SK-N-SH (cell line): Measurements from ENCODE around the gene CCN6. TPM values are rescaled to one million over a fixed set of nuclear protein-coding genes. Genes with fewer than 3 reads are reported as not detected.

Experiments
- CTCF ChIA-PET: fragments of 300-600, 350-600 bp; formaldehyde crosslinking; extraction: SDS; loops from one replicate; lab custom pipeline; 2021; lab: Yijun Ruan, JAX
- POLR2A ChIA-PET: fragments of 350-600 bp; sonication (Branson Sonifier 250); formaldehyde crosslinking; extraction: SDS; loops from one replicate; lab custom pipeline; 2020; ENCODE audit warnings: antibody characterized with exemption, inconsistent platforms; lab: Yijun Ruan, JAX
- DNase-seq: peaks from one replicate; pipeline ENCODE4 v3.0.0; 2012
- H2AFZ ChIP-seq: fragments of 200-600 bp; sonication (generic); 2 replicates; pipeline ENCODE4 v1.8.1; 2016; ENCODE audit warnings: antibody characterized with exemption, mild to moderate bottlenecking, low read depth
- H3F3A ChIP-seq: fragments of 200-600 bp; sonication (generic); replicated peaks from 2 replicates; pipeline ENCODE3; 2016; ENCODE audit warnings: antibody characterized with exemption, mild to moderate bottlenecking; ENCODE audit not compliant: insufficient read depth
- H3K27ac ChIP-seq, 2 experiments: fragments of 200-500 bp in 1 of 2; fragments of 200-600 bp in 1 of 2; sonication (Bioruptor generic) in 1 of 2; sonication (generic), shearing (Covaris generic) in 1 of 2; 2 replicates each; pipeline versions ENCODE4 v1.5.1 to v1.6.1; 2014 to 2016; ENCODE audit warnings: low read depth in 2 of 2, inconsistent platforms in 1 of 2, low read length in 1 of 2, mild to moderate bottlenecking in 1 of 2, mixed read lengths in 1 of 2
- H3K27me3 ChIP-seq: fragments of 200-600 bp; sonication (generic), shearing (Covaris generic); 2 replicates; pipeline ENCODE4 v1.6.1; 2016; ENCODE audit warnings: mixed run types; ENCODE audit not compliant: insufficient read depth
- H3K36me3 ChIP-seq, 2 experiments: fragments of 200-500 bp in 1 of 2; fragments of 200-600 bp in 1 of 2; sonication (Bioruptor generic) in 1 of 2; sonication (generic) in 1 of 2; replicated peaks in 1 of 2; 2 replicates each; pipeline versions ENCODE3 to v1.5.1; 2014 to 2016; ENCODE audit warnings: low read length in 1 of 2, mild to moderate bottlenecking in 1 of 2; ENCODE audit not compliant: insufficient read depth in 2 of 2, control insufficient read depth in 1 of 2
- H3K4me1 ChIP-seq, 2 experiments: fragments of 200-500 bp in 1 of 2; fragments of 200-600 bp in 1 of 2; sonication (Bioruptor generic) in 1 of 2; sonication (generic), shearing (Covaris generic) in 1 of 2; 2 replicates each; pipeline versions ENCODE4 v1.5.1 to v1.6.1; 2014 to 2016; ENCODE audit warnings: low read depth in 1 of 2, low read length in 1 of 2, mixed run types in 1 of 2; ENCODE audit not compliant: insufficient read depth in 2 of 2, control insufficient read depth in 1 of 2
- H3K4me2 ChIP-seq: fragments of 200-600 bp; sonication (generic), shearing (Covaris generic); 2 replicates; pipeline ENCODE4 v1.6.1; 2017; ENCODE audit warnings: mixed run types
- H3K4me3 ChIP-seq, 2 experiments: fragments of 200-500 bp in 1 of 2; fragments of 200-600 bp in 1 of 2; sonication (Bioruptor generic) in 1 of 2; sonication (generic), shearing (Covaris generic) in 1 of 2; 2 replicates each; pipeline versions ENCODE4 v1.5.1 to v1.8.1; 2014 to 2016; ENCODE audit warnings: low read depth in 2 of 2, inconsistent platforms in 1 of 2, low read length in 1 of 2, mild to moderate bottlenecking in 1 of 2, mixed read lengths in 1 of 2, moderate library complexity in 1 of 2
- H3K79me2 ChIP-seq: fragments of 200-600 bp; sonication (generic); 2 replicates; pipeline ENCODE4 v1.8.1; 2017; ENCODE audit warnings: mild to moderate bottlenecking; ENCODE audit not compliant: insufficient read depth
- H3K9ac ChIP-seq: fragments of 200-600 bp; sonication (generic); 2 replicates; pipeline ENCODE4 v1.6.1; 2017; ENCODE audit warnings: mixed run types
- H3K9me2 ChIP-seq: fragments of 200-600 bp; sonication (generic); 2 replicates; pipeline ENCODE4 v1.6.1; 2017; ENCODE audit warnings: mixed run types
- H3K9me3 ChIP-seq: fragments of 200-600 bp; sonication (generic); 2 replicates; pipeline ENCODE4 v1.6.1; 2017; ENCODE audit warnings: mixed run types, mild to moderate bottlenecking, moderate library complexity
- H4K20me1 ChIP-seq: fragments of 200-600 bp; sonication (generic); 2 replicates; pipeline ENCODE4 v1.6.1; 2017; ENCODE audit warnings: mild to moderate bottlenecking, mixed run types; ENCODE audit not compliant: insufficient read depth
- ELF1 ChIP-seq: IDR thresholded peaks from 2 replicates; pipeline ENCODE4 v1.4.0; 2012
- EZH2phosphoT487 ChIP-seq: fragments of 200-600 bp; sonication (generic); IDR thresholded peaks from 2 replicates; pipeline ENCODE4 v1.6.1; 2017; ENCODE audit warnings: low read depth, mixed run types, mild to moderate bottlenecking, antibody characterized with exemption, moderate library complexity, borderline replicate concordance
- FOSL2 ChIP-seq: IDR thresholded peaks from 2 replicates; pipeline ENCODE4 v1.4.0; 2012; ENCODE audit warnings: low read depth, mild to moderate bottlenecking, moderate library complexity, borderline replicate concordance
- GABPA ChIP-seq: IDR thresholded peaks from 2 replicates; pipeline ENCODE4 v1.4.0; 2012; ENCODE audit warnings: low read depth, mild to moderate bottlenecking
- GATA2 ChIP-seq: sonication (generic); formaldehyde crosslinking; IDR thresholded peaks from 2 replicates; pipeline ENCODE4 v1.5.0; 2020; ENCODE audit warnings: mild to moderate bottlenecking, missing genetic modification reagents
- NRF1 ChIP-seq: IDR thresholded peaks from 2 replicates; pipeline ENCODE4 v1.6.1; 2012; ENCODE audit warnings: low read depth, mild to moderate bottlenecking, low read length
- RAD21 ChIP-seq: IDR thresholded peaks from 2 replicates; pipeline ENCODE4 v1.6.1; 2012; ENCODE audit warnings: mild to moderate bottlenecking, low read length
- RXRA ChIP-seq: IDR thresholded peaks from 2 replicates; pipeline ENCODE4 v1.4.0; 2012; ENCODE audit warnings: low read depth, mild to moderate bottlenecking, borderline replicate concordance
- SMC3 ChIP-seq: IDR thresholded peaks from 2 replicates; pipeline ENCODE4 v1.6.1; 2012; ENCODE audit warnings: low read depth, low read length, improper control_type of control experiment
- TAF1 ChIP-seq: IDR thresholded peaks from 2 replicates; pipeline ENCODE4 v1.6.1; 2012; ENCODE audit warnings: low read depth, mild to moderate bottlenecking, low read length, moderate library complexity, borderline replicate concordance
- TCF12 ChIP-seq: IDR thresholded peaks from 2 replicates; pipeline ENCODE4 v1.4.0; 2012
- YY1 ChIP-seq: IDR thresholded peaks from 2 replicates; pipeline ENCODE4 v1.4.0; 2012; ENCODE audit warnings: low read depth, mild to moderate bottlenecking
- WGBS: methylation state at CpG from one replicate; pipeline ENCODE4 v1.1.6; 2017; ENCODE audit warnings: low lambda C conversion rate; 5-methylcytosine and 5-hydroxymethylcytosine counted together
- polyA plus RNA-seq, 3 experiments: library from polyadenylated mRNA; depleted of rRNA; stranded (reverse); fragments of >200 nt; gene quantifications; 2 replicates each; pipeline ENCODE4 v1.2.3, GENCODE V29; 2012
- TF ChIP-seq, protein P1 (sequence below): IDR thresholded peaks from 2 replicates; pipeline ENCODE4 v1.6.1; 2012; ENCODE audit warnings: mild to moderate bottlenecking, low read depth, low read length, moderate library complexity
- TF ChIP-seq, protein P2 (sequence below): fragments of 200-600 bp; sonication (generic); IDR thresholded peaks from 2 replicates; pipeline ENCODE4 v1.6.1; 2017; ENCODE audit warnings: antibody characterized with exemption, mild to moderate bottlenecking, moderate library complexity
- TF ChIP-seq, protein P3 (sequence below): IDR thresholded peaks from 2 replicates; pipeline ENCODE4 v1.4.0; 2012; ENCODE audit warnings: low read depth
- TF ChIP-seq, protein P4 (sequence below): IDR thresholded peaks from 2 replicates; pipeline ENCODE4 v1.4.0; 2012; ENCODE audit warnings: low read depth, borderline replicate concordance
- TF ChIP-seq, protein P5 (sequence below): fragments of 150-350 bp; IDR thresholded peaks from 2 replicates; pipeline ENCODE4 v1.6.1; 2017; ENCODE audit warnings: antibody characterized with exemption, low read length, low read depth, borderline replicate concordance

Gene CCN6
- polyA plus RNA-seq, 1 of the 3 experiments (the other 2 are of a cell fraction), result not detected

DNA sequence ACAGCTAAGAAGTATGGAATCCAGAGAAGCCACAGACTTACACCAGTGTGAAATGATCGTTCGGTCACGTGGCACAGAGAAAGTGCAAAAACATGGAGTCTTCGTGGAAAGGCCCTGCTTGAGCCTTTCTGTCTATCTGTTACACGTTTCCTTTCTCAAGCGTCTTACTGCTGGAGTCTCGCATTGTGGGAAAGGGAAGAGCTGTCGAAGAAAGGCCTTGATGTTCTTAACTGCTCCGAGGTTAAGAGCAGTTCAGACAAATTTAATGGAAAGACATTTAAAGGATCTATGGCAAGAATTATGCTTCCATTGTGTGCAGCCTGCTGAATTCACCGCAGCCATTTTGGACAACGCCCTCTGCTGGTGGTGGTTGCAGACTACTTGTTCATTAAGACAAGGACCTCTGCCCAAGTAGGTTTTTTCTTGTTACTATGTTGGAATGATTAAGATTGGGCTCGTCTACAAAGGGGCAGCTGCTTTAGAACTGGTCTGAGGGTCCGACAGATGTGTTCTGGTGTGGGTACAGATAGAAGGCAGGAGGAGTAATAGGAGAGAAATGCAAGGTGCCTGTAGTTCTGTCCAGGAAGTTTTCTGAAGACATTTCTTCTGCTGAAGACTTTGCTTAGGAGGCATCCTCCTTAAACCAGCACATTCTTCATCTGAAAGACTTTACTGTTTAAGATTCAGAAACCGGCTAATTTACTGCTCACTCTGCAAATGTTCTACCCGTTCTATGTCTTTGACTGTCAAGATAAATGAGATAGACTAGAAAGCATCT is 24.7 kb upstream of the CCN6 start:
- TF ChIP-seq NRF1, result no peak
- no peak for TF ChIP-seq ELF1
- TF ChIP-seq EZH2phosphoT487, result no peak
- no peak for TF ChIP-seq TAF1
- TF ChIP-seq GATA2 (CRISPR knock-in tag), result no peak
- TF ChIP-seq YY1, result peak; percentile 84; the same call in 1 of the 2 replicates
- TF ChIP-seq FOSL2, result no peak
- TF ChIP-seq, protein P1, sequence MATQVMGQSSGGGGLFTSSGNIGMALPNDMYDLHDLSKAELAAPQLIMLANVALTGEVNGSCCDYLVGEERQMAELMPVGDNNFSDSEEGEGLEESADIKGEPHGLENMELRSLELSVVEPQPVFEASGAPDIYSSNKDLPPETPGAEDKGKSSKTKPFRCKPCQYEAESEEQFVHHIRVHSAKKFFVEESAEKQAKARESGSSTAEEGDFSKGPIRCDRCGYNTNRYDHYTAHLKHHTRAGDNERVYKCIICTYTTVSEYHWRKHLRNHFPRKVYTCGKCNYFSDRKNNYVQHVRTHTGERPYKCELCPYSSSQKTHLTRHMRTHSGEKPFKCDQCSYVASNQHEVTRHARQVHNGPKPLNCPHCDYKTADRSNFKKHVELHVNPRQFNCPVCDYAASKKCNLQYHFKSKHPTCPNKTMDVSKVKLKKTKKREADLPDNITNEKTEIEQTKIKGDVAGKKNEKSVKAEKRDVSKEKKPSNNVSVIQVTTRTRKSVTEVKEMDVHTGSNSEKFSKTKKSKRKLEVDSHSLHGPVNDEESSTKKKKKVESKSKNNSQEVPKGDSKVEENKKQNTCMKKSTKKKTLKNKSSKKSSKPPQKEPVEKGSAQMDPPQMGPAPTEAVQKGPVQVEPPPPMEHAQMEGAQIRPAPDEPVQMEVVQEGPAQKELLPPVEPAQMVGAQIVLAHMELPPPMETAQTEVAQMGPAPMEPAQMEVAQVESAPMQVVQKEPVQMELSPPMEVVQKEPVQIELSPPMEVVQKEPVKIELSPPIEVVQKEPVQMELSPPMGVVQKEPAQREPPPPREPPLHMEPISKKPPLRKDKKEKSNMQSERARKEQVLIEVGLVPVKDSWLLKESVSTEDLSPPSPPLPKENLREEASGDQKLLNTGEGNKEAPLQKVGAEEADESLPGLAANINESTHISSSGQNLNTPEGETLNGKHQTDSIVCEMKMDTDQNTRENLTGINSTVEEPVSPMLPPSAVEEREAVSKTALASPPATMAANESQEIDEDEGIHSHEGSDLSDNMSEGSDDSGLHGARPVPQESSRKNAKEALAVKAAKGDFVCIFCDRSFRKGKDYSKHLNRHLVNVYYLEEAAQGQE, result no peak
- TF ChIP-seq RXRA, result no peak
- no peak for TF ChIP-seq TCF12
- TF ChIP-seq, protein P2, sequence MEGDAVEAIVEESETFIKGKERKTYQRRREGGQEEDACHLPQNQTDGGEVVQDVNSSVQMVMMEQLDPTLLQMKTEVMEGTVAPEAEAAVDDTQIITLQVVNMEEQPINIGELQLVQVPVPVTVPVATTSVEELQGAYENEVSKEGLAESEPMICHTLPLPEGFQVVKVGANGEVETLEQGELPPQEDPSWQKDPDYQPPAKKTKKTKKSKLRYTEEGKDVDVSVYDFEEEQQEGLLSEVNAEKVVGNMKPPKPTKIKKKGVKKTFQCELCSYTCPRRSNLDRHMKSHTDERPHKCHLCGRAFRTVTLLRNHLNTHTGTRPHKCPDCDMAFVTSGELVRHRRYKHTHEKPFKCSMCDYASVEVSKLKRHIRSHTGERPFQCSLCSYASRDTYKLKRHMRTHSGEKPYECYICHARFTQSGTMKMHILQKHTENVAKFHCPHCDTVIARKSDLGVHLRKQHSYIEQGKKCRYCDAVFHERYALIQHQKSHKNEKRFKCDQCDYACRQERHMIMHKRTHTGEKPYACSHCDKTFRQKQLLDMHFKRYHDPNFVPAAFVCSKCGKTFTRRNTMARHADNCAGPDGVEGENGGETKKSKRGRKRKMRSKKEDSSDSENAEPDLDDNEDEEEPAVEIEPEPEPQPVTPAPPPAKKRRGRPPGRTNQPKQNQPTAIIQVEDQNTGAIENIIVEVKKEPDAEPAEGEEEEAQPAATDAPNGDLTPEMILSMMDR, result peak; percentile 79
- TF ChIP-seq, protein P3, sequence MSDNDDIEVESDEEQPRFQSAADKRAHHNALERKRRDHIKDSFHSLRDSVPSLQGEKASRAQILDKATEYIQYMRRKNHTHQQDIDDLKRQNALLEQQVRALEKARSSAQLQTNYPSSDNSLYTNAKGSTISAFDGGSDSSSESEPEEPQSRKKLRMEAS, result no peak
- TF ChIP-seq RAD21, result peak; percentile 59
- TF ChIP-seq GABPA, result no peak
- TF ChIP-seq SMC3, result peak; percentile 52
- TF ChIP-seq, protein P4, sequence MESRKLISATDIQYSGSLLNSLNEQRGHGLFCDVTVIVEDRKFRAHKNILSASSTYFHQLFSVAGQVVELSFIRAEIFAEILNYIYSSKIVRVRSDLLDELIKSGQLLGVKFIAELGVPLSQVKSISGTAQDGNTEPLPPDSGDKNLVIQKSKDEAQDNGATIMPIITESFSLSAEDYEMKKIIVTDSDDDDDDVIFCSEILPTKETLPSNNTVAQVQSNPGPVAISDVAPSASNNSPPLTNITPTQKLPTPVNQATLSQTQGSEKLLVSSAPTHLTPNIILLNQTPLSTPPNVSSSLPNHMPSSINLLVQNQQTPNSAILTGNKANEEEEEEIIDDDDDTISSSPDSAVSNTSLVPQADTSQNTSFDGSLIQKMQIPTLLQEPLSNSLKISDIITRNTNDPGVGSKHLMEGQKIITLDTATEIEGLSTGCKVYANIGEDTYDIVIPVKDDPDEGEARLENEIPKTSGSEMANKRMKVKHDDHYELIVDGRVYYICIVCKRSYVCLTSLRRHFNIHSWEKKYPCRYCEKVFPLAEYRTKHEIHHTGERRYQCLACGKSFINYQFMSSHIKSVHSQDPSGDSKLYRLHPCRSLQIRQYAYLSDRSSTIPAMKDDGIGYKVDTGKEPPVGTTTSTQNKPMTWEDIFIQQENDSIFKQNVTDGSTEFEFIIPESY, result no peak
- TF ChIP-seq, protein P5, sequence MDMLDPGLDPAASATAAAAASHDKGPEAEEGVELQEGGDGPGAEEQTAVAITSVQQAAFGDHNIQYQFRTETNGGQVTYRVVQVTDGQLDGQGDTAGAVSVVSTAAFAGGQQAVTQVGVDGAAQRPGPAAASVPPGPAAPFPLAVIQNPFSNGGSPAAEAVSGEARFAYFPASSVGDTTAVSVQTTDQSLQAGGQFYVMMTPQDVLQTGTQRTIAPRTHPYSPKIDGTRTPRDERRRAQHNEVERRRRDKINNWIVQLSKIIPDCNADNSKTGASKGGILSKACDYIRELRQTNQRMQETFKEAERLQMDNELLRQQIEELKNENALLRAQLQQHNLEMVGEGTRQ, result no peak
- no peak overlapping the region for H3K27ac ChIP-seq
- H2AFZ ChIP-seq, result no peak overlapping the region; the same call in 1 of the 2 replicates
- H3K9me3 ChIP-seq, result no peaks in the 10 kb centered on the region
- no peaks in the 10 kb centered on the region for H3K36me3 ChIP-seq
- no peak overlapping the region for H3K4me2 ChIP-seq
- POLR2A ChIA-PET, result no interaction called here
- H3K27me3 ChIP-seq, result no peaks in the 10 kb centered on the region
- CTCF ChIA-PET, result interaction anchor here (0.7 to 4.1 kb wide), 21 partner anchors 9 to 770 kb away, joined by 3 to 43 read pairs (median 4); partner anchors contain the start of genes FAM229B and TUBE1
- H3K4me3 ChIP-seq, result no peak overlapping the region
- WGBS, result 74% methylated on average over 15 of the region's 15 CpGs
- H3K9ac ChIP-seq, result no peak overlapping the region
- DNase-seq, result peak; percentile 39
- H3K9me2 ChIP-seq, result no peaks in the 10 kb centered on the region
- no peaks in the 10 kb centered on the region for H3K79me2 ChIP-seq
- H3K4me1 ChIP-seq, result peaks cover 8 to 10% of the 10 kb centered on the region in 2 experiments; a peak in 2 of 4 replicates
- H3F3A ChIP-seq, result no peaks in the 10 kb centered on the region
- H4K20me1 ChIP-seq, result no peaks in the 10 kb centered on the region
